T-helper 22 cell (primary cell): Measurements from ENCODE around the gene RORC.
"Not testable (repeated sequence)": the region's sequence is repeated elsewhere in the genome, so short reads cannot be mapped to it uniquely, and the experiment has no call there.

Experiments
- DNase-seq: peaks from one replicate; pipeline ENCODE4 v3.0.0-alpha.2; 2020; ENCODE audit warnings: low read depth

RORC gene

GRCh38 chr1:151831605-151832004 lies at the start of gene RORC:
RORC (minus strand) TSS chr1:151831802; CDS start chr1:151831764, 38 bp downstream.
- DNase-seq: no peak

GRCh38 chr1:151875419-151876097 lies 44.0 kb upstream of the RORC start:
- DNase-seq: no peak

- DNase-seq: not testable (repeated sequence)
These were observed 41.2 kb upstream of the RORC start for GRCh38 chr1:151872776-151873175.

- no peak for DNase-seq
These were observed 39.9 kb upstream of the RORC start for GRCh38 chr1:151871284-151872030.

- DNase-seq: no peak
These were observed 36.9 kb upstream of the RORC start for GRCh38 chr1:151868486-151868885.

- no peak for DNase-seq
These were observed 36.3 kb upstream of the RORC start for GRCh38 chr1:151867765-151868411.

GRCh38 chr1:151867321-151867720 lies 35.7 kb upstream of the RORC start:
- DNase-seq: no peak

GRCh38 chr1:151864411-151864810 lies 32.8 kb upstream of the RORC start:
- DNase-seq: no peak

- DNase-seq: no peak
These were observed 31.0 kb upstream of the RORC start for GRCh38 chr1:151862604-151863003.

- DNase-seq: no peak
These were observed 29.0 kb upstream of the RORC start for GRCh38 chr1:151860504-151861187.

- DNase-seq: no peak
These were observed 28.3 kb upstream of the RORC start for GRCh38 chr1:151859891-151860293.

GRCh38 chr1:151858886-151859665 lies 27.5 kb upstream of the RORC start:
- no peak for DNase-seq

GRCh38 chr1:151858030-151858746 lies 26.6 kb upstream of the RORC start:
- DNase-seq: no peak

- no peak for DNase-seq
These were observed 24.3 kb upstream of the RORC start for GRCh38 chr1:151855933-151856332.

GRCh38 chr1:151855516-151855915 lies 23.9 kb upstream of the RORC start:
- not testable (repeated sequence) for DNase-seq

GRCh38 chr1:151854658-151855057 lies 23.1 kb upstream of the RORC start:
- DNase-seq: no peak

- no peak for DNase-seq
These were observed 21.9 kb upstream of the RORC start, which contains the start of gene THEM5 for GRCh38 chr1:151853411-151853943. THEM5 (minus strand) TSS chr1:151853712; CDS start chr1:151853565, 147 bp downstream.

GRCh38 chr1:151852733-151853132 lies 21.1 kb upstream of the RORC start:
- no peak for DNase-seq

- no peak for DNase-seq
These were observed 20.3 kb upstream of the RORC start for GRCh38 chr1:151851886-151852285.

- no peak for DNase-seq
These were observed 18.3 kb upstream of the RORC start for GRCh38 chr1:151849871-151850270.

- DNase-seq: no peak
These were observed 17.5 kb upstream of the RORC start for GRCh38 chr1:151849126-151849525.
